ENCODE measurements around the gene CD6. TPM values are rescaled to one million over a fixed set of nuclear protein-coding genes. Genes with fewer than 3 reads are reported as not detected.
A peak's percentile ranks its signal among the peaks of the same experiment; 100 is the strongest.

Gene CD6
- polyA plus RNA-seq, 2 of the 4 experiments (the other 2 are of a cell fraction): 0.06 TPM

DNA sequence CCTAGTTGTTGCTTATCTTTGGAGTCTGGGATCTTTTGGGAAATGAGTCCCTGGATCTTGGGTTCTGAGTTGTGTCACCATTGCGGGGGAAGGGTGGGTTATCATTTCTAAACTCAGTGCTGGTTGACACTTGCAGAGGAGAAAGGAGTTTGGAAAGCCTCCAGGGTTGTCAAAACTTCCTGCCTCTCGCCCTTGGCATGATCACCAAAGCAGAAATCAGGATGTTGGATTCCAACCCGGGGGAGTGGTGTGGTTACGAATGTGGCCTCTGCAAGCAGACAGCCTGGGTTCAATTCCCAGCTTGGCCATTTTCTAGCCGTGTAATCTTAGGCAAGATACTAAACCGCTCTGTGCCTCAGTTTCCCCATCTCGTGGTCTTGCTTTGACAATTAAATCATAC is 24.3 kb downstream of the CD6 start:
- Histone ChIP-seq H3K4me1 (peaks cover 11% of the 10 kb centered on the region), H3K4me3 (no peak overlapping the region), H3K27ac (peak overlapping the region in 1 of 2 experiments; percentile 56; a peak in 2 of 6 replicates), H3K4me2 (peak overlapping the region; percentile 52; the same call in 1 of the 3 replicates), H3K9me3 (no peaks in the 10 kb centered on the region)
- ChIA-PET POLR2A (no interaction called here), CTCF (no interaction called here)
- no peak for FAIRE-seq
- no peak for DNase-seq (ENCODE audit: low read depth in 1 of 2, low spot score in 1 of 2)
- 66% methylated on average over 7 of the region's 7 CpGs for WGBS (ENCODE audit: missing lambda C conversion rate)
- no peak for TF ChIP-seq E2F6 (IDR thresholded peaks at IDR 0.05; ENCODE audit: borderline replicate concordance, low read depth)
- TF ChIP-seq POLR2AphosphoS2 (conservative IDR thresholded peaks at IDR 0.05; ENCODE audit: low read length): no peak
- TF ChIP-seq REST (IDR thresholded peaks at IDR 0.05): no peak
- TF ChIP-seq HOXB5 (CRISPR knock-in tag; IDR thresholded peaks at IDR 0.05): no peak
- TF ChIP-seq PHF8 (IDR thresholded peaks at IDR 0.05; ENCODE audit: borderline replicate concordance, low read depth): no peak
- no peak for TF ChIP-seq MAFK (IDR thresholded peaks at IDR 0.05; ENCODE audit: partially characterized antibody)
- TF ChIP-seq RCOR1 (IDR thresholded peaks at IDR 0.05; ENCODE audit: low read depth, low read length): no peak
- TF ChIP-seq, protein P1, sequence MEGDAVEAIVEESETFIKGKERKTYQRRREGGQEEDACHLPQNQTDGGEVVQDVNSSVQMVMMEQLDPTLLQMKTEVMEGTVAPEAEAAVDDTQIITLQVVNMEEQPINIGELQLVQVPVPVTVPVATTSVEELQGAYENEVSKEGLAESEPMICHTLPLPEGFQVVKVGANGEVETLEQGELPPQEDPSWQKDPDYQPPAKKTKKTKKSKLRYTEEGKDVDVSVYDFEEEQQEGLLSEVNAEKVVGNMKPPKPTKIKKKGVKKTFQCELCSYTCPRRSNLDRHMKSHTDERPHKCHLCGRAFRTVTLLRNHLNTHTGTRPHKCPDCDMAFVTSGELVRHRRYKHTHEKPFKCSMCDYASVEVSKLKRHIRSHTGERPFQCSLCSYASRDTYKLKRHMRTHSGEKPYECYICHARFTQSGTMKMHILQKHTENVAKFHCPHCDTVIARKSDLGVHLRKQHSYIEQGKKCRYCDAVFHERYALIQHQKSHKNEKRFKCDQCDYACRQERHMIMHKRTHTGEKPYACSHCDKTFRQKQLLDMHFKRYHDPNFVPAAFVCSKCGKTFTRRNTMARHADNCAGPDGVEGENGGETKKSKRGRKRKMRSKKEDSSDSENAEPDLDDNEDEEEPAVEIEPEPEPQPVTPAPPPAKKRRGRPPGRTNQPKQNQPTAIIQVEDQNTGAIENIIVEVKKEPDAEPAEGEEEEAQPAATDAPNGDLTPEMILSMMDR (IDR thresholded peaks at IDR 0.05): no peak
- TF ChIP-seq HDAC2 (IDR thresholded peaks at IDR 0.05): no peak
- TF ChIP-seq SMC3 (IDR thresholded peaks at IDR 0.05): no peak
- no peak for TF ChIP-seq CBX2 (IDR thresholded peaks at IDR 0.05; ENCODE audit: borderline replicate concordance, low read depth)
- no peak for TF ChIP-seq FOXS1 (CRISPR knock-in tag; IDR thresholded peaks at IDR 0.05)
- no peak for TF ChIP-seq HEYL (CRISPR knock-in tag; IDR thresholded peaks at IDR 0.05)
- no peak for TF ChIP-seq ZSCAN20 (CRISPR knock-in tag; IDR thresholded peaks at IDR 0.05)
- no peak for ATAC-seq

DNA sequence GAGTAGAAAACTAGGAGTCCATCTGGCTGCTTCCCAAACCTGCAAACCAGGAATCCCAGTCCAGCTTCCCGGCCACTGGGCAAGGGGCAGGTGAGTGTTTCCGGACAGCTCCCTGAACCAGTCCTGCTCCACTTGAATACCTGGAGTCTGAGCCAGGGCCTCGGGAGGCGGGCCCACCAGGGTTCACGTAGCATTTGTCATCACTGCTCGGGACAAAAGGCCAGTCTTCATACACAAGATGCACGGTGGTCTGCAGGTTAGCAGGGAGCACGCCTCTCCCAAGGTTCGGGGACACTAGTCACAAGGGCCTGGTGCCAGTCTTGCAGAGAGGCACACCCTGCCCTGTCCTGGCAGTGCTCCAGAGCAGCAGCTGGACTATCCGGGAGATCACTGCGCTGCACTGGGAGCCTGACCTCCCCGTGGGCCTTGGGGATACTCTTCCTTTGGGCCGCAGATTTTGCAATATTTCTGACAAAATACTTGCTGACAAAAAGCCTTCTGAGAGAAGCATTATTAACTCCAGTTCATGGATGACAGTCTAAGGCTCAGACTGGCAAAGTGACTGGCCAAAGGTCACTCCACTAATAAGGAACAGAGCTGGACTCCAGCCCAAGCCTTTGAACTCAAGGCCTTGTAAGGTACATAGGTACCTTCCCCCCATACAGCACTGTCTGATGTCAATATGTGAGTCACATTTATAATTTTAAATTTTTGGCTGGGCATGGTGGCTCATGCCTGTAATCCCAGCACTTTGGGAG is 25.1 kb downstream of the CD6 start:
- H3K9me3 ChIP-seq: no peaks in the 10 kb centered on the region
- H3K27ac ChIP-seq: peak overlapping the region; percentile 42 to 56; a peak in 2 of 6 replicates
- ChIA-PET CTCF (no interaction called here), POLR2A (no interaction called here)
- 60% methylated on average over 10 of the region's 13 CpGs for WGBS (ENCODE audit: missing lambda C conversion rate)
- peak in 1 of 2 experiments; percentile 40 for DNase-seq (ENCODE audit: low read depth in 1 of 2, low spot score in 1 of 2)
- peaks cover 11% of the 10 kb centered on the region for H3K4me1 ChIP-seq
- ATAC-seq: peak; percentile 24 to 49; a peak in 2 of 6 replicates
- no peak overlapping the region for H3K4me3 ChIP-seq
- FAIRE-seq: no peak
- peak in 1 of 2 experiments; percentile 14; a peak in 1 of 4 replicates for TF ChIP-seq CEBPB (IDR thresholded peaks at IDR 0.05)
- no peak for TF ChIP-seq FOSB (CRISPR knock-in tag; IDR thresholded peaks at IDR 0.05)
- TF ChIP-seq HES2 (IDR thresholded peaks at IDR 0.05): no peak
- 0 out of 2 replicates have a peak, but pooled peaks have one; percentile 5 for TF ChIP-seq FOSL2 (IDR thresholded peaks at IDR 0.05)
- no peak for TF ChIP-seq FOSL2 (CRISPR knock-in tag; IDR thresholded peaks at IDR 0.05)
- no peak for TF ChIP-seq ZFP36 (IDR thresholded peaks at IDR 0.05; ENCODE audit: borderline replicate concordance, partially characterized antibody)
- no peak for TF ChIP-seq TP53 (CRISPR knock-in tag; IDR thresholded peaks at IDR 0.05)
- H3K4me2 ChIP-seq: peak overlapping the region; percentile 52
